Measurements from ENCODE around the gene ZNF425.
"Not testable (repeated sequence)": the region's sequence is repeated elsewhere in the genome, so short reads cannot be mapped to it uniquely, and the experiment has no call there.

Gene ZNF425

GRCh38 chr7:149072438-149072775 lies 53.7 kb downstream of the ZNF425 start:
- DNase-seq, result no peak

- DNase-seq, result peak; percentile 45
Observed at GRCh38 chr7:149071641-149072437, 54.3 kb downstream of the ZNF425 start.

- DNase-seq, result no peak
Observed at GRCh38 chr7:149071182-149071635, 54.9 kb downstream of the ZNF425 start.

- DNase-seq, result no peak
Observed at GRCh38 chr7:149070372-149071125, 55.6 kb downstream of the ZNF425 start.

GRCh38 chr7:149067869-149068268 lies 58.3 kb downstream of the ZNF425 start:
- no peak for DNase-seq

- no peak for DNase-seq
Observed at GRCh38 chr7:149063476-149063875, 62.6 kb downstream of the ZNF425 start.

- not testable (repeated sequence) for DNase-seq
Observed at GRCh38 chr7:149062217-149062899, 63.8 kb downstream of the ZNF425 start.

GRCh38 chr7:149060156-149060555 lies 66.0 kb downstream of the ZNF425 start:
- DNase-seq, result no peak

GRCh38 chr7:149053885-149054284 lies 72.2 kb downstream of the ZNF425 start:
- no peak for DNase-seq

GRCh38 chr7:149053384-149053783 lies 72.7 kb downstream of the ZNF425 start:
- DNase-seq, result no peak
